ENCODE data around the gene KIAA0513. TPM values are rescaled to one million over a fixed set of nuclear protein-coding genes. Genes with fewer than 3 reads are reported as not detected.

KIAA0513 gene
- total and polyA plus RNA-seq, 2 of the 13 experiments (the other 11 are each of a cell fraction or from before 2014, with no cell fraction given) = 1.8 TPM

GRCh38 chr16:85055493-85056210 lies 28.1 kb downstream of the KIAA0513 start (continued):
- 0 out of 2 replicates have a peak, but pooled peaks have one; percentile 24 for TF ChIP-seq ZNF598 (CRISPR knock-in tag; IDR thresholded peaks at IDR 0.05; ENCODE audit: borderline replicate concordance)
- no peak for TF ChIP-seq PAXIP1 (CRISPR knock-in tag; conservative IDR thresholded peaks at IDR 0.05)
- TF ChIP-seq ZNF580 (CRISPR knock-in tag; IDR thresholded peaks at IDR 0.05; ENCODE audit: borderline replicate concordance, low read depth) = peak; percentile 59; the same call in 1 of the 2 replicates
- TF ChIP-seq PAF1 (CRISPR knock-in tag; IDR thresholded peaks at IDR 0.05) = no peak
- TF ChIP-seq TIGD3 (CRISPR knock-in tag; IDR thresholded peaks at IDR 0.05; ENCODE audit: borderline replicate concordance) = 0 out of 2 replicates have a peak, but pooled peaks have one; percentile 60
- 0 out of 2 replicates have a peak, but pooled peaks have one; percentile 31 for TF ChIP-seq TRAFD1 (CRISPR knock-in tag; IDR thresholded peaks at IDR 0.05; ENCODE audit: borderline replicate concordance)
- TF ChIP-seq ARID3A (IDR thresholded peaks at IDR 0.05; ENCODE audit: low read depth, low read length) = no peak
- TF ChIP-seq ZNF44 (CRISPR knock-in tag; IDR thresholded peaks at IDR 0.05) = 0 out of 2 replicates have a peak, but pooled peaks have one; percentile 14
- no peak for TF ChIP-seq ZNF383 (CRISPR knock-in tag; IDR thresholded peaks at IDR 0.05; ENCODE audit: borderline replicate concordance)
- TF ChIP-seq ZNF773 (CRISPR knock-in tag; IDR thresholded peaks at IDR 0.05; ENCODE audit: borderline replicate concordance) = no peak
- no peak for TF ChIP-seq PLRG1 (conservative IDR thresholded peaks at IDR 0.05)
- no peak for TF ChIP-seq SOX6 (IDR thresholded peaks at IDR 0.05)
- peak; percentile 53; the same call in 1 of the 2 replicates for TF ChIP-seq SOX6 (CRISPR knock-in tag; IDR thresholded peaks at IDR 0.05)
- TF ChIP-seq ZNF496 (CRISPR knock-in tag; IDR thresholded peaks at IDR 0.05; ENCODE audit: insufficient replicate concordance) = no peak

All from HepG2 (cell line).